Measurements from ENCODE around the gene GTF2IRD1.

GRCh38 chr7:74494076-74494548 lies 40.4 kb downstream of the GTF2IRD1 start:
- TF ChIP-seq ZNF274 (IDR thresholded peaks at IDR 0.05; ENCODE audit: low read depth, low read length): no peak
- no peak for TF ChIP-seq SUZ12 (IDR thresholded peaks at IDR 0.05; ENCODE audit: extremely low read depth, insufficient read depth, insufficient read length)
- no peak for TF ChIP-seq YY1 (IDR thresholded peaks at IDR 0.05; ENCODE audit: insufficient read depth, insufficient read length)
